ENCODE data around the gene TPRN. TPM values are rescaled to one million over a fixed set of nuclear protein-coding genes. Genes with fewer than 3 reads are reported as not detected.

The TPRN gene
- polyA plus RNA-seq, 1 of the 3 experiments (the other 2 are of a cell fraction): 5.2 TPM

GRCh38 chr9:137162505-137163364, 37.8 kb downstream of the TPRN start:
- Histone ChIP-seq H3K9me3 (no peaks in the 10 kb centered on the region), H3K9ac (no peak overlapping the region), H3K27me3 (ENCODE audit: insufficient read depth) (peaks cover 21% of the 10 kb centered on the region), H3K4me2 (no peak overlapping the region), H3K79me2 (ENCODE audit: insufficient read depth) (no peaks in the 10 kb centered on the region), H4K20me1 (ENCODE audit: insufficient read depth) (no peaks in the 10 kb centered on the region), H3F3A (replicated peaks; ENCODE audit: insufficient read depth) (no peaks in the 10 kb centered on the region), H3K36me3 (replicated peaks in 1 of 2; ENCODE audit: control insufficient read depth in 1 of 2, insufficient read depth in 2 of 2, low read length in 1 of 2) (no peaks in the 10 kb centered on the region), H3K9me2 (no peaks in the 10 kb centered on the region), H3K4me1 (ENCODE audit: control insufficient read depth in 1 of 2, insufficient read depth in 2 of 2, low read depth in 1 of 2, low read length in 1 of 2) (peaks cover 0 to 3% of the 10 kb centered on the region in 2 experiments; a peak in 1 of 4 replicates), H3K4me3 (ENCODE audit: low read depth in 2 of 2, low read length in 1 of 2) (no peak overlapping the region), H3K27ac (ENCODE audit: low read depth in 2 of 2, low read length in 1 of 2) (no peak overlapping the region), H2AFZ (ENCODE audit: low read depth) (no peak overlapping the region)
- no peak for DNase-seq
- ChIA-PET POLR2A (no interaction called here), CTCF (interaction anchor here (1.1 kb wide), 1 partner anchor 10 kb away, joined by 3 read pairs; no protein-coding TSS in a partner anchor)
- 85% methylated on average over 50 of the region's 74 CpGs for WGBS (ENCODE audit: low lambda C conversion rate)
- TF ChIP-seq MAX (IDR thresholded peaks at IDR 0.05; ENCODE audit: low read depth) (no peak), SMC3 (IDR thresholded peaks at IDR 0.05; ENCODE audit: low read depth, low read length) (no peak), REST (IDR thresholded peaks at IDR 0.05; ENCODE audit: low read depth, low read length) (no peak), RCOR1 (IDR thresholded peaks at IDR 0.05; ENCODE audit: low read length) (no peak), EP300 (IDR thresholded peaks at IDR 0.05; ENCODE audit: borderline replicate concordance in 1 of 2, low read depth in 1 of 2, low read length in 1 of 2) (no peak), RXRA (IDR thresholded peaks at IDR 0.05; ENCODE audit: borderline replicate concordance, low read depth) (no peak)

GRCh38 chr9:137161558-137162486, 38.7 kb downstream of the TPRN start:
- Histone ChIP-seq H3K4me2 (no peak overlapping the region), H3K4me3 (ENCODE audit: low read depth in 2 of 2, low read length in 1 of 2) (no peak overlapping the region), H3K9me3 (no peaks in the 10 kb centered on the region), H3K79me2 (ENCODE audit: insufficient read depth) (no peaks in the 10 kb centered on the region), H3K9ac (no peak overlapping the region), H2AFZ (ENCODE audit: low read depth) (no peak overlapping the region), H3K36me3 (replicated peaks in 1 of 2; ENCODE audit: control insufficient read depth in 1 of 2, insufficient read depth in 2 of 2, low read length in 1 of 2) (no peaks in the 10 kb centered on the region), H3K27ac (ENCODE audit: low read depth in 2 of 2, low read length in 1 of 2) (no peak overlapping the region), H3F3A (replicated peaks; ENCODE audit: insufficient read depth) (no peaks in the 10 kb centered on the region), H3K9me2 (no peaks in the 10 kb centered on the region), H3K4me1 (ENCODE audit: control insufficient read depth in 1 of 2, insufficient read depth in 2 of 2, low read depth in 1 of 2, low read length in 1 of 2) (peaks cover 0 to 3% of the 10 kb centered on the region in 2 experiments; a peak in 1 of 4 replicates), H3K27me3 (ENCODE audit: insufficient read depth) (peaks cover 12% of the 10 kb centered on the region), H4K20me1 (ENCODE audit: insufficient read depth) (no peaks in the 10 kb centered on the region)
- POLR2A ChIA-PET: no interaction called here
- 81% methylated on average over 38 of the region's 71 CpGs for WGBS (ENCODE audit: low lambda C conversion rate)
- DNase-seq: peak; percentile 82
- CTCF ChIA-PET: no interaction called here
- no peak for TF ChIP-seq USF2 (IDR thresholded peaks at IDR 0.05; ENCODE audit: borderline replicate concordance, low read depth, low read length)
- TF ChIP-seq SMC3 (IDR thresholded peaks at IDR 0.05; ENCODE audit: low read depth, low read length): no peak
- TF ChIP-seq GABPA (IDR thresholded peaks at IDR 0.05; ENCODE audit: low read depth): no peak
- no peak for TF ChIP-seq NFIC (IDR thresholded peaks at IDR 0.05; ENCODE audit: borderline replicate concordance)
- TF ChIP-seq EP300 (IDR thresholded peaks at IDR 0.05; ENCODE audit: borderline replicate concordance in 1 of 2, low read depth in 1 of 2, low read length in 1 of 2): no peak
- TF ChIP-seq GATA2 (CRISPR knock-in tag; IDR thresholded peaks at IDR 0.05): no peak
- no peak for TF ChIP-seq YY1 (IDR thresholded peaks at IDR 0.05; ENCODE audit: low read depth)
- TF ChIP-seq TCF12 (IDR thresholded peaks at IDR 0.05): no peak
- TF ChIP-seq TAF1 (IDR thresholded peaks at IDR 0.05; ENCODE audit: borderline replicate concordance, low read depth, low read length): no peak
- TF ChIP-seq REST (IDR thresholded peaks at IDR 0.05; ENCODE audit: low read depth, low read length): no peak
